Stimulated activated CD8-positive, alpha-beta memory T cell treated with anti-CD3 and anti-CD28 coated beads, Interleukin-4, amount 100 ng/mL, for 4 hours (primary cell): ENCODE results near the gene SEMA5B.

Source experiments
- DNase-seq, 2 donors: peaks; one replicate each; pipeline ENCODE4 v3.0.0-alpha.2; 2020; ENCODE audit warnings: low read depth in 2 of 2, low spot score in 1 of 2

SEMA5B gene

DNA sequence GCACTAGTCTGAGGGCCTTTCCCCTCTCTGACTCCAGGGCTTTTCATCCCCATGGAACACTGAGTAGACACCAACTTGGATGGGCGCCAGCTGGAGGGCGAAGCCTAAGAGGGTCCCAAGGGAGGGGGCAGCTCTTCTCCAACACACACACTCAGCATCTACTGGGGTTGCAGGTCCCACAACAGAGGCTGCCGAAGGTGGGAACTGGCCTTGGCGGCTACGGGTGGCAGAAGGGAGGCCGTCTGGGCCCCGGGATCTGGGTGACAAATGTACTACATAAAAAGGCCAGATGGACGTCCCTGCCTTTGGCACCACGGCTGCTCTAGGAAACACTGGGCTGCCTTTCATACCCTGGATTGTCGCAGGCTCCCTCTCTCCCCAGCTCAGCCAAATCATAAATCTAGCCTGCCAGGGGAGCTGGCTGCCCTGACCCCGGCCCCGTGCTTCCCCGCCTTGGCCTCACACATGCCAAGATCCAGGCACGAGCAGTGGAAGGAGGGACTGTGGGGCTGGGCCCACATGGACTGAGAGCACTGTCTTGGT is 31.5 kb downstream of the SEMA5B start:
- no peak for DNase-seq

GRCh38 chr3:122994954-122995353 is 32.6 kb downstream of the SEMA5B start:
- no peak for DNase-seq

DNA sequence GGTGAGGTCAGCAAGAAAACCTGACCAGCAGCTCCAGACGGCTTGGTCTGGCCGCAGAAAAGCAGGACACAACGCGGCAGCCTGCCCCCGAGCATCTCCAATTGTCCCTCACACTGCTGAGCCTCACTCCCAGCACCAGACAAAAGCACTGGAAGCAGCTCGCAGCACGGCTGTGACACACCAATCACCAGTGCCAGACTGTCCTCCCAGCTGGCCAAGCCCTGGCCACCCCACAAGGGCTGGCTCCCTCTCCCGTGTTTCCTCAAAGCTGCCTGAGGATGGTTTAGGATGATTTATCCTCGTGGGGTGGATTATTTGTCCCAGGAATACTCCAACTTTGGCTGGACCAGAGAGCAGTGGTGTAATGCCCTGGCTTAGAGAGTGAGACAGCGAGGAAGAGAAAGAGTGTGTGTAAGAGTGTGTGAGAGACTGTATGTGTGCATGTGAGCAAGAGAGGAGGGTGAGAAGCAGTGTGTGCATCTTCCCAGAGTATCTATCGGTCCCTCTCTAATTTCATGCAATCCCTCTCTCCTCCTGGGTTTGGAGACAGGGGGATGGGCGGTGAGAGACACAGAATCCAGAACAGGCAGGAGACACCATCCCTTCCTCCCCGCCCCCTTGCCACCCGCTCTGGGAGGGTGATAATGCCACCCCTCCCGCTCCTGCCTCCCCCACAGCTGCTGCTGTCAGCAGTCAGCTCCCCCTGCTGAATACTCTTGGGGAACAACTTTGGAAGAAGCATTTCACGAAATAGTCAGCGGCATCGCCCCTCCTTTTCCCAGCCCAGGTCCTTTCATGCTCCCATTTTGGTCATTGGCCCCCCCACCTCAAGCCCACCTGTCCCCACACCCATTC is 34.2 kb downstream of the SEMA5B start:
- DNase-seq: no peak

GRCh38 chr3:122992676-122993075 is 34.9 kb downstream of the SEMA5B start:
- no peak for DNase-seq

DNA sequence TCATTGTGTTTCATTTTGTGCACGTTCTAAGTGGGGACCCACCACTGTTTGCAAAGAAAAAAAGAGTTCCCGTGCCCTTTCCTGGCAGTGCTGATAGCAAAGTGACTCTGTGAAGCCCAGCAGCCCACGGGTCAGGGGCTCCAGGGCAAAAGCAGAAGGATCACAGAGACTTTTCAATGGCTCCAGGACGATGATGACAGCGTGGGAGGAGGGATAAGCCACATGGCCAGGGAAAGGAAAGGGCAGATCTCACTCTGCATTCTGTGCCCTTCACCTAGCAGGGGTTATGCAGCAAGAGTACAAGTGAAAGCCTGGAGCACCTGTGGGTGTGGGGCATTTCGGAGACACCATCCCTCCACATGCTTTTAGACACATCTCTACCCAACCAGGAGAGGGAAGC is 35.4 kb downstream of the SEMA5B start:
- no peak for DNase-seq

DNA sequence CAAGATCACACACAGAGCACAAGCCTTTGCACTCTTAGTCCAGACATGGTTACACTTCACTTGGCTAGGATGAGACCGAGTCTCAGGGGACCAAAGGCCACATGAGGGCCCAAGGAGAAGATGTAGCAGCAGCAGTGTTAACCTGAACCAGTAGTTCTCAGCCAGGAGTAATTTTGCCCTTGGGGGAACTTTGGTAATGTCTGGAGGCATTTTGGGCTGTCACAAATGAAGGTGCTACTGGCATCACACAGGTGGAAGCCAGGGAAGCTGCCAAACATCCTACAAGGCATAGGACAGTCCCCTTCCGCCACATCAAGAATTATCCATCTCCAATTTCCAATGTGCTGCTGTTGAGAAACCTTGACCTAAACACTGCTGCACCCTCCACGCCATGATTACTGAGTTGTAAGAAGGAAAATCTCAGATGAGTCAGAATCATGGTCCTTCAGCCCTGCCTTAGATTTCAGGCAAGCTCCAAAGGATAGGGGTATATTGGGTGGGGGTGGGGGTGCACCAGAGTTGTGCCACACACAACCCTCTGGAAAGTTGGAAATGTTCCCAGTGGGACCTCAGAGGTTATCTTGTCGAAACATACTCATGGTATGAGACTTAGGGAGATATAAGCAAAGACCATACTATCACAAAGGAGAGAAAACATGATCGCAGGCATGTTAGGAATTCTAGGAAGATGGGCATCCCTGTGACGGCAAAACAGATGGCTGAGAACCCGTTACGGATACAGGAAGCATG is 36.2 kb downstream of the SEMA5B start:
- no peak for DNase-seq

DNA sequence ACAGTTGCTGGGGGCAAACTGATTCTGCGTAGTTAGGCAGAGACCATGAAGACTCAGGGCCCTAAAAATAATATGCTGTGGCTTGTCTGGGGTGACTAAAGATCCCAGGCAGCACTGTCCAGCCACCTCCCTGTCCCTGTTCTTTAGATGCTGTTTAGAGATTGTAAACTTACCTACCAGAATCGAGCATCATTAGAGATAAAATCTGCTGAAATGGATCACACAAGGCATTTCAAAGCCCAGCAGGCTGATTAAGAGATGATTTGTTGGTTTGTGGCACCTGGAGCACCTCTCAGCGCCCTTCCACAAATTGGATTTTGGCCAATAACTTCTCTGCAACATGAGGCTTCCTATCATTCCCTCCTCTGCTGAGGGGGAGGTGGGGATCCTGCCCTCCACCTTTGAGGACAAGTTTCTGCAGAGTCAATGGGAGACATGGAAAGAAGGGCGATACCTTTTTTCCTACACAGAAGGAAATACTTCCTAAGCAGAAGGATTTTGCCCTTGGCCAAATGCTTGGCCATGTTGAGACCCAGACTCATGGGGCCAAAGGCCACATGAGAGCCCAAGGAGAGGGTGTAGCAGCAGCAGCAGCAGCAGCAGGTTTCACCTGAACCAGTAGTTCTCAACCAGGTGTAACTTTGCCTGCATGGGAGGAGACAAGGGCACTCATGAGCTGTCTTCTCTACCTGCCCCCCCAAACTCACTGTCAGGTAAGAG is 37.5 kb downstream of the SEMA5B start:
- DNase-seq: no peak

GRCh38 chr3:122988508-122988907 is 39.1 kb downstream of the SEMA5B start:
- no peak for DNase-seq

DNA sequence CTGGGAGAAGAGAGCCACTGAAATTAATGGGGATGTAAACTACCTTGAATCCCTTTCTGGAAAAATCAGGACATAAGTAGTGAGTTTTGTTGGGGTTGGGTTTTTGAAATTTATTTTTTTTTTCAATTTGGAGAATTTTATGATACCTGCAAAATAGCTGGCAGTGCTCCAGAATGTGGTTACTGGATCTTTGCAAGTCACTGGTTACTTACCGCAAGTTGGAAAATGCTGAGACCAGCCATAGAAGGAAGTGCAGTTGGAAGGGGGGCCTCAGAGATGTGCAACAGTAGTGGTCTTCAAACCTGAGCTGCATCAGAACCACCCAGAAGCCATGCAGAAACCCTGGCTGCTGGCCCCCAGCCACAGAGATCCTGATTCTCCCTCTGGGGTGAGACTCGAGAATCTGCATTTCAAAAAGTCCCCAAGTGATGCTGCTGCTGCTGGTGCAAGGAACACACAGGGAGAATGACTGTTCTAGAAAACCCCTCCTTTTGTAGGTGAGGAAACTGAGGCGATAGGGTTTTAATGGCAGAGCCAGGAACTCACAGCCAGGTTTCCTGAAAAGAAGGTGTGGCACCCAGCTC is 39.7 kb downstream of the SEMA5B start:
- no peak for DNase-seq

GRCh38 chr3:122987231-122987630 is 40.3 kb downstream of the SEMA5B start:
- no peak for DNase-seq

GRCh38 chr3:122986693-122987179 is 40.8 kb downstream of the SEMA5B start:
- DNase-seq: no peak

- no peak for DNase-seq
Measured at GRCh38 chr3:122985539-122985938, 42.0 kb downstream of the SEMA5B start.

DNA sequence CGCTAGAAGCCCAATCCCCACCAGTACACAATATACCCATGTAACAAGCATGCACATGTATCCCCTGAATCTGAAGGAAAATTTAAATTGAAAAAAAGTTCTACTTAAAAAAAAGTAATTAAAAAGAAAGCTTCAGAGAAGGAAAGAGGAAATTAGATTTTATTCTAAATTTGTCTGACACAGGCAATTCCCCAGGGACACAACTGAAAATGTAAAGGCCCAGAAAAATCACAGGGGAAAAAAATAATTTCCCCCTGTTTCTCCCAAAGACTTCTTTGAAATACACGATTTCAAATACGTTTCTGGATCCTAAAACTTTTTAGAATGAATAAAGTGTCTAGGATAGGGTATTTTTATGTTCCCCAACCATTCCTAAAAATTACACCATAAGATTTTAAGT is 42.9 kb downstream of the SEMA5B start:
- no peak for DNase-seq

DNA sequence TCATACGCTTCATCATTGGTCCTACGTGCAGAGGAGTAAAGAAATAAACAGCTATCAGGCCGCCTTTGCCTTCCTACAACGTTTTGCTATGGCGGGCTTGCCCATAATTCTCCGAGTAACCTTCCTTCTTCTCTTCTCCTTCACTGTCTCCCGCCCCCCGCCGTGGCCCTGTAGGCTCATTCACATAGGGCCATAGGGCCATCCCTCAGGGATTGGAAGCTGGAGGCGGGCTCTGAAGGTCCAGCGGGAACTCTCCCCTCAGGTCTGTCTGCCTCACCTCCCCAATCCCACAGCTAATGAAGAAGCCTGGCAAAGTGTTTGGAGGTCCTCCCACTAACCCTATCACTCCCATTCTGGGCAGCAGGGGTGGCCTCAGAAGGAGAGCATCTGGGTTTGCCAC is 43.6 kb downstream of the SEMA5B start:
- DNase-seq: no peak

- DNase-seq: no peak
Measured at GRCh38 chr3:122982216-122983185, 45.1 kb downstream of the SEMA5B start.

GRCh38 chr3:122979211-122979610 is 48.4 kb downstream of the SEMA5B start:
- DNase-seq: no peak

DNA sequence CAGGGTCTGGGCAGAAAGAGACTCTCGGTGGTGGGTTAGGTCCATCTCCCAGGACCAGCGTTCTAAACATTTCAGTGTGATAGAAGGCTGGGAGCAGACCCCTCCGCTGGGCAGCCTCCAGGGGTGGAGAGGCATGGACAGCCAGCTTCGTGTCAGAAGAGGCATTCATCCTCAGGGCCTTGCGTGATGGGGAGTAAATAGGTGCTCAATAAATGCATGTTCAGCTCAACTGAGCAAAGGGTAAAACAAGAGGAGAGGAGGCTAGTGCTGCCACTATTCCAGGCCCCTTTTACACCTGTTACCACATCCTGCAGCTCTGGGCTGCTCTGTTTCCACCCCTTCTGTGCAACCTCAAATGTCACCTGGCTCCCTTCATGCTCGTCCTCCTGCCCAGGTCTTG is 49.0 kb downstream of the SEMA5B start:
- no peak for DNase-seq

- DNase-seq: no peak
Measured at GRCh38 chr3:122977746-122978466, 49.7 kb downstream of the SEMA5B start.

DNA sequence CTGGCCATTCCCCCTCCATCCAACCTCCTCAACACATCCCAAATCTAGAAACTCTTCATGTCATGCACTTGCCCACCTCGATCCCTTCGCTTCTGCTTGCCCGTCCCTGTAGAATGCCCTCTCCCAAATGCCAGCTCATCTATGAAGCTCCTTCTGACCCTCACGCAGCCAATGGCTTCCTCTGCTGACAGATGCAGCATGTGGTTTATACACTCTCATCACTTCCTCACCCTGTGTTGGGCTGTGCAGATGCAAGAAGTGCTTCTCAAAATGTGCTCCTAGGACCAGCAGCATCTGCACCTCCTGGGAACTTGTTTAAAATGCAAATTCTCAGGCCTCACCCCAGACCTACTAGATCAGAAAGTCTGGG is 51.7 kb downstream of the SEMA5B start:
- no peak for DNase-seq
